ENCODE data around the gene MDM4.
"Not testable (repeated sequence)": the region's sequence is repeated elsewhere in the genome, so short reads cannot be mapped to it uniquely, and the experiment has no call there.

Gene MDM4, protein sequence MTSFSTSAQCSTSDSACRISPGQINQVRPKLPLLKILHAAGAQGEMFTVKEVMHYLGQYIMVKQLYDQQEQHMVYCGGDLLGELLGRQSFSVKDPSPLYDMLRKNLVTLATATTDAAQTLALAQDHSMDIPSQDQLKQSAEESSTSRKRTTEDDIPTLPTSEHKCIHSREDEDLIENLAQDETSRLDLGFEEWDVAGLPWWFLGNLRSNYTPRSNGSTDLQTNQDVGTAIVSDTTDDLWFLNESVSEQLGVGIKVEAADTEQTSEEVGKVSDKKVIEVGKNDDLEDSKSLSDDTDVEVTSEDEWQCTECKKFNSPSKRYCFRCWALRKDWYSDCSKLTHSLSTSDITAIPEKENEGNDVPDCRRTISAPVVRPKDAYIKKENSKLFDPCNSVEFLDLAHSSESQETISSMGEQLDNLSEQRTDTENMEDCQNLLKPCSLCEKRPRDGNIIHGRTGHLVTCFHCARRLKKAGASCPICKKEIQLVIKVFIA

DNA sequence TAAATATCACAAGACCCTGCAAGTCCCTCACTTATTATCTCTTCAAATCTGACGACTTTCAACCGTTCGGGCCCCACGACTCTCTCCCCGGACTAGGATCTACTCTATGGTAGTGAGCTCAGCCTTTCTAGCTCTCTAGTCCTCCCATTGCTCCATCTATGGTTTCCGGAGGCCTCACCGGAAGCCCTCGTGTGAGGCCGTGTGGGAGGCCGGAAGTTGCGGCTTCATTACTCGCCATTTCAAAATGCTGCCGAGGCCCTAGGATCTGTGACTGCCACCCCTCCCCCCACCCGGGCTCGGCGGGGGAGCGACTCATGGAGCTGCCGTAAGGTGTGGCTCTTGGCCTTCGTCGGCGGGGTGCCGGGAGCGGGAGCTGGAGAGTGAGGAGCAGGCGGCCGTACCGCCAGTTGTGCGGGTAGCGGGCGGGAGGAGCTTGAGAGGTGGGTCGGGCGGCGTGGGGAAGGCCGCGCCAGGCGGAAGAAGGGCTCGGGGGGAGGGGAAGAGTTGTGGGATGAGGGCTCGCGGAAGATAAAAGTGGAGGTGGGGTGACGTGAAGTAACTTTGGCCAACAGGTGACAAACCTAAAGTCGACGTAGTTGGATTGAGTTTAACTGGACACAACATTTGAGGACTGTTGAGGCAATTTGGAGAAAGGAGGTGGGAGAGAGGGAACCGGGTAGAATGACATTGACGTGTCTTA, at the start of gene MDM4:
MDM4 (plus strand) TSS at position 227 of the 700 bp plus-strand sequence. CDS start 9,113 bp downstream, outside the sequence.
- DNase-seq = peak; percentile 91

DNA sequence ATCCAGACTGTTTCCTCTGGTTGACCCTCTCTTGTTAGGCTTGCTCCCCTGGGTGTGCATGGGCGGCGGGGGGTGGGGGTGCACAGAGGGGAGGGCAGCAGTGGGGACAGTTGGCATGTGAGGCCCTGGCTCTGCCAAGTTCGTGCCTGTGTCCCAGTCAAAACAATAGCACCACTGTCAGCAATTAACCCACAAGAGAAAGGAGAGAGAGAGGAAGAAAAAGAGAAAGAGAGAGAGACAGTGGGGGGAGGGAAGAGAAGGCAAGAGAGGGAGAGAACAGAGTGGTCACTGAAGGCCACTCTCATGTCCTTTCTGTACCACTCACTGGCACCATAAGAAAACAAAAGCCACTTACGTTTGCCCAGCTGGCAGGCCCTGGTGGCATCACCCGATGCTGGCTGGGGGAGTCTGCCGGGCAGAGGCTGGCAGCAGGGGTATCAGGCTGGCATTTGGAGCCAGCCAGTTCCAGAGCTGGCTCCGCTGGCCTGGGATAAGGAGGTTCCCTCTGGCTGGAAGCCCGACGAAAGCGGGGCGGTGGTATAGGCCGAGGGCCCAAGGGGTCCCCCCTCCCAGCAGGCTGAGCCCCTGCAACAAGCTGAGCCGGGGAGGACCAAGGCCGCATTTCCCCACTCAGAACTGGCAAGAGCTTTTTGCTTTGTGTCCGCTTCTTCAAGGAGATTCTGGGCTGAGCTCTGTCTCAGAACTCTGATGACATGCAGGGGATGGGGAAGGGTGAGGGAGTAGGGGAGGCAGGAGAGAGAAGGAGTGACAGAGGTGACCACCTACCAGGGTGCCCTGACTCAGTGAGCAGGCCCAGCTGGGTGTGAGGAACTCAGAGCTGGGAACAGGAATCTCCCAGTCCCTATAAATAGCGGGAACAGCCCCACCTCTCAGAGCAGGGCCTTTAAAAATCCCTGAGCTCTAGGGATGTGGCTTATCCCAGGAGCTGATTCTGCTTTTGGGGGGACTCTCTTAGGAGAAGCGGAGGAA, 49.5 kb upstream of the MDM4 start:
- no peak for DNase-seq

DNA sequence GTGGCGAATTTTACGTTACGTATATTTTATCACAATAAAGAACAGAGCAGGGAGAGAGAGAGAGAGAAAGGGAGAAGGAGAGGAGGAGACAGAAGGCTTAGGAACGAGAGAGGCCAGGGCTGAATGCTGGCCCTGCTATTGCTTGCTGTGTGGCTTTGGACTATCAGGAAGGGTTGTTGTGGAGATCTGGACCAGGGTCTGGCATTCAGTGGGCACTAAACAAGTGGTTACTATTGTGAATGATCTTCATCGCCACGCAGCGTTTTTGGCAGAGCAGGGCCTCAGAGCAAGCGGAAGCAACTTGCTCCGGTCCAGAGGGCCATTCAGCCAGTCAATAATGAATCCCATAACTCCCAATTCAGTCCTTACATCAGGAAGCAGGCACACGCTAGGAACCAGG, 48.0 kb upstream of the MDM4 start:
- DNase-seq = no peak

DNA sequence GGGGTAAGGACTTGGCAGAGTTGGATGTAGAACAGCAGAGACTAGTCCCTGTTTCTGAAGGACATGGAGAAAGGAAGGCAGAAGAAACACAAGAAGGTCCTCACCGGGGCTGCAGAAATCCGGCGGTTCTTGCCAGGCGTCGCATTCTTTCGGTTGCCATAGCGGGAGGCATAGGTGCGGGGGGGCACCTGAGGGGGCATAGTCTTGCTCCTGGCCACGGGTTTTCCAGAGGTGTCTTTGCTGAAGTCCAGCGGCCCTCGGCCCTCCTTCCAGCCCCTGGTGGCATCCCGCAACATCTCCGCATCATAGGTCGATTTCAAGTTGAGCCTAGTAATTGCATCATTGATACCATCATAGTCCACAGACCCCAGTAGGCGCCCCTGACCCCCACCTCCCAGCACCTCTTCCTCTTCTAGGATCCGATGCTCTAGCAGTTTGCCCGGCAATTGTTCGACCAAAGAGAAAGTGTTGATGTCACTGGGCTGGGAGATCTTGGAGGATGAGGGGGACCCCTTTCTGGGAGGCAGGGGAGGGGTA, 47.4 kb upstream of the MDM4 start:
- DNase-seq = no peak

DNA sequence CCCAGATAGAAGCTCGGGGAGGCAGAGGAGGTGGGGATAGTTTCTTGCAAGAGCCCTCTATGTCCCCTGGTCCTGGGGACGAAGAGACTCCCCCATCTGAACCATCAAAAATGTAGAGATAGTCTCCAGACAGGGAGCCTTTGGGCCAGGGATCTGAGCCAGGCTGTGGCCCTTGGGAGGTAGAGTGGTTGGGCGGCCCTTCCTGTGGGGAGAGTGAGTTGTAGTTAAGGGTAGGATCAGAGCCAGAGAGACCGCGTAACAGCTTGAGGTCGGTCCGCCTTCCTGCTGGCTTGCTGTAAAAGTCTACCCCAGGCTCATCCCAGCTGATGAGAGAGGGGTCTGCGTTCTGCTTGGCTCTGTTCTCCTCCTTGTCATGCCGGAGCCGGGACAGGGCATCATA, 46.9 kb upstream of the MDM4 start:
- DNase-seq = no peak

DNA sequence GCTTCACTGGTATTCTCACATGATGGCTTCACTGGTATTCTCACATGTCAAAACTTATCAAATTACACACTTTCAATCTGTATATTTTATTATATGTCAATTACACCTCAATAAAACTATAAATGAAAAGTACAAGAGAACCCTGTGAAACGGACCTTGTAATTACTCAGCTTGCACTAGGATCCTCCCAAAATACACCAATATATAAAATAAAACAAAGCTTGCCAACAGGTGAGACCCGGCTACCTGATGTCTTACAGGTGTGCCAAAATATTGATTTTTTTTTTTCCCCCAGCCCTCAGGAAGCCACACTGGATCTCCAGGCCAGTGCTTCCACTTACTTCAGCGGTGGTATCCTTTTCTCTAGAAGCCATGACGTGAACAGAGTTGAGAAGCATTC, 44.5 kb upstream of the MDM4 start:
- no peak for DNase-seq

DNA sequence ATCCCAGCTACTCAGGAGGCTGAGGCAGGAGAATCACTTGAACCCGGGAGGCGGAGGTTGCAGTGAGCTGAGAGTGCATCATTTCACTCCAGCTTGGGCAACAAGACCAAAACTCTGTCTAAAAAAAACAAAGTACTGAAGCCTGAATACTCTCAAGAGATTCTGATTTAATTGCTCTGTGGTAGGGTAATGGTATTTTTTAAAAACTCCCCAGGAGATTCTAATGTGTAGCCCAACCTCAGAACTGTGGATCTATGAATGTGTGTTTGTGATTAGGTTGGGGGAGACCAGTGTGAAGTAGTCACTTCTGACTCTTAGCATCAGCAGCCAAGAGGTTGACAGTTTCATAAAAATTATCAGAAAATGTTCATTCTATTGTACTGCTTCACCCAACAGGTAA, 43.5 kb upstream of the MDM4 start:
- no peak for DNase-seq

DNA sequence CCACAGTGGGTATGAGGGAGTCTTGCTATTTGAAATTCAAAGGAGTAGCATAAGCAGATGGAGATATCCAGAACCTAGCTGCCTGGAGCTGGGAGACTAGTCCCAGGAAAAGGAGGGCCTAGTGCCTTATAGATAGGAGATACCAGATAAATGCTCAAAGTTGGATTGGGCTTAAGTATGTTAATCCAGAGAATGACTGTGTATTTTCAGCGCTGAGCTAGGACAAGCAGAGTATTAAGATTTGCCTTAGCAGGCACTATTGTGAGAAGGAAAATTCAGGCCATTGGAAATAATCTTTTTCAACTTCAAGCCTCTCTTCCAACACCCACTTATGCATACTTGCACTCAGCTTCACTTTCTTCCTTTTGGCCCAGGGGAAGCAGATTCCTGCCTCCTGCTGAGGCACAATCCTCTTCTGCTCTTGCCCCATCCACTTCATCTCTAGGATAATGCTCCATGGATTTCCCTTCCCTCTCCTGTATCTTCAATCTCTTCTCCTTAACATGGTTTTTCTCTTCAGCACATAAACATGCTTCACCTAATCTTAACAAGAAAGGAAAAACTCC, 42.7 kb upstream of the MDM4 start:
- DNase-seq = no peak

DNA sequence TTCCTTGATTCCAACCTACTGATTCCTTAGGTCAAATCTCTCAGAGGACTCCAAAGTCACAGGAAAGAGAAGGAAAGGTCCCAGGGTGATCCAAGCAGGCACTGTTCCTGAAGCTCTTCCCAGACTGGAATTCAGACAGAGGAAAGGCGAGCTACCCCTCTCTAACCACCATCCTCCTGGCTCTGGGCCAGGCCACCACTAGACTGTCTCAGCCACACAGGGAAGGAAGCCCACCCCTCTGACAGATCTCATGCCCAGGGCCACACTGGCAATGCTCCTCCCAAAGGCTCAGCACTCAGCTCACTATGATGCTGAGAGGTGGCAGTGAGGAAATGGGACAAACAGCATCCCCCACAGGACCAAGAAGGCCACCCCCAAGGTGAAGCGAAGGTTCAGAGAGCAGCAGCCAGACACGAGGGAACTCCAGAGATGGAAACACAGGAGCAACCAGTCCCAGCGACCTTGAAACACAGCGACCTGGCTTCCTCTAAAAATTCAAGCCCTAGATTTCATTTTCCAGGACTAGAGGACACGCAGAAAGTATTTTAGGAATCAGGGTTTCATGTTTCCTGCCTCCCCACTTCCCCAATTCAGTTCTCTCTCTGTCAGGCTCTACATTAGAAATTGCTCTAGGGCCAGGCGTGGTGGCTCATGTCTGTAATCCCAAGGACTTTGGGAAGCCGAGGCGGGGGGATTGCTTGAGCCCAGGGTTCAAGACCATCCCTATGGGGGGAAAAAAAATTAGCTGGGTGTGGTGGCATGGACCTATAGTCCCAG, 40.4 kb upstream of the MDM4 start:
- DNase-seq = no peak

DNA sequence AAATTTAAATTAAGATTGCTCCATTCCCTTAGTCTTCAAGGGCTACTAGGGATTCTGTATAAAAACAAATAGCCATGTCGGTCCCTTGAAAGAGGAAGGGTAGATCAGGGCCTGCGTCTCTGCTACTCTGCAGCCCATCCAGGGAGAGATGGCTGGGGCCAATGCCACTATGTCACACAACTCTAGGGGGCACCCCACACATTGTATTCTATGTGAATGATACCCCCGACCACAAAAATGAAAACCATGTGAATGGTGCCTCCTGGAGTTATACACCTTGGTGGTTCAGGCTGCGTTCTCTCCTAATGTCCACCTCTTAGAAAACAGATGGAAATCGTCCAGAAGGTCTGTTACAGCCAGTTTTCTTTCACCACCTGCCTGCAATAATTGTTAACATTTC, 39.6 kb upstream of the MDM4 start:
- DNase-seq = no peak

DNA sequence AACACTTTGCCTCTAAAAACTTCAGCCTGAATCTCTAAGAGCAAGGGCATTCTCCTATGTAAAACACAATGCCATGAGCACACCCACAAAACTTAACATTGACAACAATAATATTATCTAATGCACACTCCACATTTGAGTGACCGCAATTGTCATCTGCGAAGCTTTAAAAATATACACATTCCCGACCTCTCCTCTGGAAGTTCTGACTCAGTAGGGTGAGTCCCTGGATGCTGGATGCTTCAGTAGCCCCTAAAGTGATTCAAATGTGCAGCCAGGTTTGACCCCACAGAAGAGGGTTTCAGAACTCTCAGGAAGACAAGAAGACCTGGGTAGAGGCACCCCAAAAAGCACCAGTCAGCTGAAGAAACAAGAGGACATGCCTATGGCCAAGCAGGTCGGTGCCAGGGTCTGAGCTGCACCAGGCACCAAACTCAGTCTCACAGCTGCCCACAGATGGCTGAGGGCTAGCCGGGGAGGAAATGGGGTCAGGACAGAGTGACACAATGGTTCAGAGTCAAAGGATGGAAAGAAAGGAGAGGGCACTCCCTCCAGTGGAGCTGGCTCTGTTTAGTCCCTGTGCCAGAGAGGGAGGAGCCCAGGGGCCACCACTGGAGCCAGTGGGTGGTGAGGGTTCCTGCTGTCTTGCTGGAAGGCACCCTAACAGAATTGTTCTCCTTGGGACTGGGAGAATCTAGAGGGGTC, 39.0 kb upstream of the MDM4 start:
- DNase-seq = no peak

DNA sequence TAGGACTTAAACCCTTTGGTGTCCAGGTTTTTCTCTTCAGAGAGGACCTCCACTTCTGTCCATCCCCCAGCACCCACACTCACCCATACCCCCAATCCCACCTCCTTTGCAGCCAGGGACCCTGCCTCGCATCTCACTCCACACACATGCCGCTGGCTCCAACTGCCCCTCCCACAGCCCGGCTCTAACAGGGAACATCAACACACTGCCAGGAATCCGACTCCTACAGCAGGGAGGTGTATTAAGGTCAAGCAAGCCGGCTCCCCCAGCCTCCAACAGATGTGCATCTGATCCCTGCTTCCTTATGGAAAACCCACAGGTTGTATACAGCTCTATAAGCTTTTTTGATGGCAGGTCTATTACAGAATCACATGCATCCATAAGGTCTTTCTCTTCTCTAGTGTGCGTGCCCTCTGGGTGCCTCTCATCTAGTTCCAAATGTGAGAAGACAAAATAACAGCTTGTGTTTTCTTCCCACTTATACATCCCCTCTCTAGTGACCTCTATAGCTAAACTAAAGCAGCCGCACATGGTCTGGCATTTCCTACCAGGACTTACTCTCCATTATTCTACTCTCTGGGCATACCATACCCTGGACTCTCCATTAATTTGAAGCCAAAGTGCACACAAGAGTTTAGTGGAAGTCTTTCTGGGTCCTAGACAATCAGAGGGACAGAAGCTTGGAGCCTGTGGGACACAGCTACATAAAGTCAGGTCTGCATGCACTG, 37.9 kb upstream of the MDM4 start:
- DNase-seq = no peak

DNA sequence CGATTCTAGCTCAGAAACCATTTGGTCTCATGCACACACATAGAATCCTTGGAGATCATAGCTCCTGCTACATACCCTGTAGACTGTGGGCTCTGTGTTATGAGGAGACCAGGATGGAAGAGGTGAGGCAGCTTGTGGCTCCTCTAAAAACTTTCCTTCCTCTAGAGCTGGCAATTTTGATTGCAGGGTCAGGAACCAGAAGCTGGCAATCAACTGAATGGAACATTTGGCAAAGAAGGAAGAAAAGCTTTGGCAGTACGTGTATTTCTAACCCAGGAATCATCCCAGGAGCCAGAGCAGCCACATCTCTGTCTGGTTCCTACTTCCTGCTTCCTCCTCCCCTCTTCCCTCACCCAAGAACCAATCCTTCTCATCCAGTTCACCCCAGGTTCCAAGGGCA, 37.3 kb upstream of the MDM4 start:
- DNase-seq = no peak

DNA sequence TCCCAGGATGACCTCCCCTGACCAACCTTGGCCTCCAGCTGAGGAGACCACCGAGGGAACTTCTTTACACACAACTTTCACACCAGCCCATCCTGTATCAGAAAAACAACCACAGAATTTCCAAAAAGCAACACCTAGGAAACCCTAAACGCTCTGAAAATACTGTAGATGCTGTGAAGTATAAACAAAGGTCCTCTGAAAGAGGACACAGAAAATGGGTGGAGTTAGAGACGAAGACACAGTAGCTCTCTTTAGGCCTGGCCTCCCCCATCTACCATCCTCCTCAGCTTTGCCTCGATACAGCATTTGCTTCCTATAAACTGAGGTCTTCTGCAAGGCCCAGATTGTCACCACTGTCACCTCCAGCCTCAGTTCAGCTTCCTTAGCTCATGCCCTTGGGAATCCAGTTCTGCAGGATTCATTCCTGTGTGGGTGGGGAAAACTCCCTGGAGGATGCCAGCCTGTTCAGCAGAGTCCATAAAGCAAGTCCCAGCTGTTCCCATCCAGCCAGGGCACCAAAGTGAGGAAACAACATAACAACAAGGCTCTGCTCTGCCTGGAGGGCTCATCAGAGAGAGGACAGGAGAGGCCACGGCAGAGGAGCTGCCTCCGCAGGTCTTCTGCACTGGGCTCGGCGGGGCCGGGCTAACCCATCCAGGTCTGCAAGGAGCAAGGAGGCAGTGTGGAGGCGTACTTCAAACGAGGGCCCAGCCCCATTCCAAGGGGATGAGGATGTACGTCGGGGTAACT, 36.6 kb upstream of the MDM4 start:
- no peak for DNase-seq

DNA sequence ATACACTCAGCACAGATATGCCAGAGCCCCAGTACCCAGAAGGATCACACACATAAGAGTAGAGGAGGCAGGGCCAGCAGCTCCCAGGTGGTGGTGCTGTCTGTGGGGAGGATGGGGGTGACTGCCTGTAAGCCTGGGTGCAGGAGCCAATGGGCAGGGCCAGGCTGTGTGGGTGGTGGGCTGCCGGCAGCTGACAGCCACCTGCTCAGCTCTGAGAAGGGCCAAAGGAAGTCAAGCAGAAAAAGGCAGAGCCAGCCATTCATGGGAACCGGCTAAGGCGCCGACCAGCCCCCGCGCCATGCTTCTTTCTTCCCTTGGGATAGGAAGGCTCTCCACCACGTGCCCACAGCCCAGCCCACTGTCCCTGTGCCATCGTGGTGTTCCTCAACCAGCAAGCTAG, 35.7 kb upstream of the MDM4 start:
- DNase-seq = no peak

DNA sequence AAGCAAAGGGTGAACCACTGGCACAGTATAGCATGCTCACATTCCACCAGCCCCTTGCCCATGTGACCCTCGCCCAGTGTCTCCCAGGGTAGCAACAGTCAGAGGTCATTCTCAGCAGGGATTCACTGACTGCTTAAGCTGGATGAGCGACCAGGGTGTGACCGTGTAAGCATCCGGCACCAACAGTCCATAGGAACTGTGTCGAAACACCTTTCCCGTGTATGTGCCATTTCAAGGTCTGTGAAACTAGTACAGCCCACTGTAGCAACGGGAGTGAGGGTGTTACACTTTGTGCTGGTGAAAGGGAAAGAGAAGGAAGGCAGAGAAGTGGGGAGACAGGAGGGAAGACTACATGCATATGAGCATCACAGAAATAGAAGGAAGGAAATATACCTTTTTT, 32.4 kb upstream of the MDM4 start:
- no peak for DNase-seq

DNA sequence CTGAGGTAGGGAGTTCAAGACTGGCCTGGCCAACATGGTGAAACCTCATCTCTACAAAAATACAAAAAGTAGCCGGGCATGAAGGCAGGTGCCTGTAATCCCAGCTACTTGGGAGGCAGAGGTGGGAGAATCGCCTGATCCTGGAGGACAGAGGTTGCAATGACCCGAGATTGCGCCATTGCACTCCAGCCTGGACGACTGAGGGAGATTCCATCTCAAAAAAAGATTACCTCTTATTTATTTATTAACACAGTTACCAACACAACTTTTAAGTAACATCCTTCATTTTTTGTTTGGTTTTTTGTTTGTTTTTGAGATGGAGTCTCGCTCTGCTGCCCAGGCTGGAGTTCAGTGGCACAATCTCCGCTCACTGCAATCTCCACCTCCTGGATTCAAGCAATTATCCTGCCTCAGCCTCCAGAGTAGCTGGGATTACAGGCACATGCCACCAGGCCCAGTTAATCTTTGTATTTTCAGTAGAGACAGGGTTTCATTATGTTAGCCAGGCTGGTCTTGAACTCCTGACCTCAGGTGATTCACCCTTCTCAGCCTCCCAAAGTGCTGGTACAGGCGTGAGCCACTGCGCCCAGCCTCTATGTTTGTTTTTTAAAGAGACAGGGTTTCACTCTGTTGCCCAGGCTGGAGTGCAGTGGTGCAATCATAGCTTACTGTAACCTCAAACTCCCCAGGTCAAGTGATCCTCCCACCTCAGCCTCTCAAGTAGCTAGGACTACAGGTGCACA, 29.5 kb upstream of the MDM4 start:
- DNase-seq = not testable (repeated sequence)

DNA sequence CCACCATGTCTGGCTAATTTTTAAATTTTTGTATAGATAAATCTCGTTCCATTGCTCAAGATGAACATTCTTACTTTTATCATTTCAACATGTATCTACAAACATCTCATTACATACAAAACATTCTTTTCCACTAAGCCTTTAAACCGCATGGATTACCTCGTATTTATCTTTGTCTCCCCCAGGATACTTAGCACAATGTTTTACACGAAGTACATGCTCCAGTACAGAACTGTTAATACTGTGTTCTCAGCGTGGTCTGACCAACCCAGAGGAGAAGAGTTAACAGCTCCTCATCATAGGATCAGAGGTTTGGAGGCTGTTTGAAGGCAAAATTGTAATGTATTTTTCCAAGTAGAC, 29.0 kb upstream of the MDM4 start:
- DNase-seq = no peak

DNA sequence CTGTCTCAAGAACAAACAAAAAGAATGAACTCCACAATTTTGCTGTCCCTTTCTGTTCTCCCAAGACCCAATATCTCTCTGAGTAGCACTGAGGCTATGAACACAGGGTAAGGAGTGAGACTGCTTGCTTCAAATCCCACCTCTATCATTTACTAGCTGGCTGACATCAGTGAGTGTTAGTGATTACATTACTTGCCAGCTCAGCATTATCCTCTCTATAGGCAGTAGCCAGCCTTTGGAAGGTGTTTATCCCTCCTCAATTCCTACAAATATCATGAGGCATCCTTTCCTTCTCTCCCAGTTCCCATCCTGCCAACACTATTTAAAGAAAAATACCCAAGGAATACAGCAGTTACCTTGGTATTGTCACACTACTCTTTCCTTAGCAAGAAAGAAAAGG, 24.6 kb upstream of the MDM4 start:
- DNase-seq = no peak

Measured in activated CD8-positive, alpha-beta memory T cell treated with anti-CD3 and anti-CD28 coated beads, Interleukin-2, amount 50 U/mL, for 4 hours (primary cell).